Measurements from ENCODE around the gene TMPRSS4. TPM values are rescaled to one million over a fixed set of nuclear protein-coding genes. Genes with fewer than 3 reads are reported as not detected.

The TMPRSS4 gene
- total RNA-seq, 4 donors from 2014 or later: 0.56 to 4.6 (median 1.3) TPM

DNA sequence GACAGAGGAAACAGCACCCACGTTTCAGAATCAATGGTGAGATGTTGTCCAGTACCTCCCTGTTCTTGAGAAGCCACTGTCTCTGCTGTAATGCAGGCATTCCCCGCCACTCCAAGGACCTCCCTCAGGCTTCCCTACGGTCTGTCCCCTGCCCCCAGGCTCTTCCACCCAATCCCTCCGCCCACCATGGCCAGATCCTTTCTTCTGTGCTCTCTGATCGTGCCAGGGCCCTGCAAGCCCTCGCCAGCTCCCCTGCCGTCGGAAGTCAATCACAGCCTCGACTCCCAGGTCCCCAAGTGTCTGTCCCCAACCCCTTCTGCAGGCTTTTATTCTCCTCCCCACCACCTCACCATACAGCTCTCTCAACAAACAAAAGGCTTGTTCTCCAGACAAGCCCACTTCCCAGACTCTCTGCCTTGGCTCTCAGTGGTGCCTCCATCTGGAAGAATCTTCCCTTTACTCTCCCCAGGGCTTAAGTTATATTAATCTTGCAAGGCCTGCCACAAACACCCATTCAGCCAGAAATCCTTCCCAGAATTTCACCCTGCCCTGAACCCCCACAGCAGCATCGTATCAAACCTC is 62.1 kb downstream of the TMPRSS4 start:
- WGBS, 2 donors: 68 to 69% methylated on average over 10 of the region's 10 CpGs
- intact Hi-C loops (cut with DNase I; ENCODE audit: low total_unique reads): no loop called here
- DNase-seq (ENCODE audit: low spot score in 2 of 2): no peak
- H3K4me3 ChIP-seq (ENCODE audit: low read depth, poor library complexity, severe bottlenecking): no peak overlapping the region
- TF ChIP-seq POLR2A (IDR thresholded peaks at IDR 0.05): no peak
- TF ChIP-seq, protein P1, sequence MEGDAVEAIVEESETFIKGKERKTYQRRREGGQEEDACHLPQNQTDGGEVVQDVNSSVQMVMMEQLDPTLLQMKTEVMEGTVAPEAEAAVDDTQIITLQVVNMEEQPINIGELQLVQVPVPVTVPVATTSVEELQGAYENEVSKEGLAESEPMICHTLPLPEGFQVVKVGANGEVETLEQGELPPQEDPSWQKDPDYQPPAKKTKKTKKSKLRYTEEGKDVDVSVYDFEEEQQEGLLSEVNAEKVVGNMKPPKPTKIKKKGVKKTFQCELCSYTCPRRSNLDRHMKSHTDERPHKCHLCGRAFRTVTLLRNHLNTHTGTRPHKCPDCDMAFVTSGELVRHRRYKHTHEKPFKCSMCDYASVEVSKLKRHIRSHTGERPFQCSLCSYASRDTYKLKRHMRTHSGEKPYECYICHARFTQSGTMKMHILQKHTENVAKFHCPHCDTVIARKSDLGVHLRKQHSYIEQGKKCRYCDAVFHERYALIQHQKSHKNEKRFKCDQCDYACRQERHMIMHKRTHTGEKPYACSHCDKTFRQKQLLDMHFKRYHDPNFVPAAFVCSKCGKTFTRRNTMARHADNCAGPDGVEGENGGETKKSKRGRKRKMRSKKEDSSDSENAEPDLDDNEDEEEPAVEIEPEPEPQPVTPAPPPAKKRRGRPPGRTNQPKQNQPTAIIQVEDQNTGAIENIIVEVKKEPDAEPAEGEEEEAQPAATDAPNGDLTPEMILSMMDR (IDR thresholded peaks at IDR 0.05): no peak

DNA sequence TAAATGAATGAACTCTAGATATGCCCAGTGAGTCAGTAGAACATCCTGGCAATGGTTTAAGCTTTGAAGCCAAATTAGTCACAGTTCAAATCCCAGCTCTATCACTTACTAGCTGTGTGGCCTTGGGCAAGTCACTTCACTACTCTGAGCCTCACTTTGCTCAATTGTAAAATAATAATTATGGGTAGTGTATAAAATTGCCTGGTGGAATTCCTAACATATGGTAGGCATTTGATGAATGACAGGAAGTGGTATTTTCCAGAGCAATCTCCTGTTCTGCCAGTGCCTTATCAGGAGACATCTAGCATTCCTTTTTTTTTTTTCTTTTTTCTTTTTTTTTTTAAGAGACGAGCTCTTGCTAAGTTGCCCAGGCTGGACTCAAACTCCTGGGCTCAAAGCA is 62.7 kb downstream of the TMPRSS4 start:
- WGBS, 2 donors: 20 to 33% methylated on average over 1 of the region's 1 CpG
- no peak for DNase-seq (ENCODE audit: low spot score in 2 of 2)
- intact Hi-C loops (cut with DNase I; ENCODE audit: low total_unique reads): no loop called here
- H3K4me3 ChIP-seq (ENCODE audit: low read depth, poor library complexity, severe bottlenecking): no peak overlapping the region
- no peak for TF ChIP-seq POLR2A (IDR thresholded peaks at IDR 0.05)
- TF ChIP-seq, protein P1 (IDR thresholded peaks at IDR 0.05): no peak

DNA sequence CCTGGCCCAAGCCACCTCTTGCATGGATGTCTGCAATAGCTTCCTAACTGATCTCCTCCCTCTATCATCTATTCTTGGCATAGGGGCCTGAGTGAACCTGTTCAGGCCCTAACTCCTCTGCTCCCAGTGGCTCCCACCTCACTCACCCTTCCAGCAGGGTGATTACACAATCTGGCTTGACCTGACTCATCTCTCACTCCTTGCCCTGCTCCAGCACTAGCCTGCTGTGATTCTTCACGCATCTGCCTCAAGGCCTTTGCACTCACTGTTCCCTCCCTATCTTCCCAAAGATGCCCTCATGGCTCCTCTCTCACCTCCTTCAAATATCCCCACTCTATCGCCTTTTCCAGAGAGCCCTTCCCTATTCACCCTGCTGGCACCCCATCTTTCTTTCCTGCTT is 65.2 kb downstream of the TMPRSS4 start:
- intact Hi-C loops (cut with DNase I; ENCODE audit: low total_unique reads): no loop called here
- no peak for DNase-seq (ENCODE audit: low spot score in 2 of 2)
- no peak overlapping the region for H3K4me3 ChIP-seq (ENCODE audit: low read depth, poor library complexity, severe bottlenecking)
- WGBS, 2 donors: 43 to 51% methylated on average over 2 of the region's 2 CpGs
- TF ChIP-seq, protein P1 (IDR thresholded peaks at IDR 0.05): no peak
- no peak for TF ChIP-seq POLR2A (IDR thresholded peaks at IDR 0.05)

DNA sequence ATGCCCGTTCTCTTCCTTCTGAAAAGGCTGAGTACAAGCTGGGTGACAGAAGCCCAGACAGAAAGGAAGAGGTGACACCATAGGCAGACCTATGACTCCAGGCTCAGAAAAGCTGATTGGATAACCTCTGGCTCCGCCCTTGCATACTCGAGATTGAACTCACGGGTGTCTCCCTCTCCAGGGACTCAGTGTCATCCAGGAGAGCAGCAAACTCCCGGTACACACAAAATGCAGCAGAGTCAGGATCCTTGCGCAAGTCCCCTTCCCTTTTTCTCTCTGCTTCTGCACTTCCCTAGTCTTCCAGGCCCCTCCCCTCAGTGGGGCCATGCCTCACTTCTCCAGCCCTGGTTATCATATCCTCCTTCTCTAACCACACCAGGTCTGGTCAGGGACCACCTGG is 65.9 kb downstream of the TMPRSS4 start:
- no peak overlapping the region for H3K4me3 ChIP-seq (ENCODE audit: low read depth, poor library complexity, severe bottlenecking)
- intact Hi-C loops (cut with DNase I; ENCODE audit: low total_unique reads): no loop called here
- peak in 1 of 2 donors; percentile 32 for DNase-seq (ENCODE audit: low spot score in 2 of 2)
- WGBS, 2 donors: 46 to 52% methylated on average over 6 of the region's 6 CpGs
- TF ChIP-seq, protein P1 (IDR thresholded peaks at IDR 0.05): no peak

DNA sequence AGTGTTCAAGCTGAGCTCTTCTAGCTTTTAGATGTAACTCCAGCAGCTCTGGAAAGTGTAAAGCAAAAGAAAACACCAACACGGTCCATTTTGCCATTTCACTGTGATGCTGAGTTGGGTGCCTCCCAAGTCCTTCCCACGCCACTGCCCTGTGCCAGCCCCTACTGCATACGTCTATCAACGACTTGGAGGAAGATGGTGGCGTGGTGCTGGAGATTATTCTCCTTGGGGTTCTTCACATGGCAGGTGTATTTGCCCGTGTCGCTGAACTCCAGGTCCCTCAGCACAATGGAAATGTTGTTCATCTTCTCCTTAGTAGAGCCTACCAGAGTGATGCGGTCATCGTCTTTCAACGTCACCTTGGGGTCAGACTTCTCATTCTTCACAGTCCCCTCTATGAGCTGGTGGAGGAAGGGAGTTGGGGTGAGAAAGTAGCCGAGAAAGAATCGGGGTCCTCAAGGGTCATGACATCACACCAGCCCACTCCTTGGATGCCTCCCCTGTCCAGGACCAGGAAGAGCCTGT is 66.8 kb downstream of the TMPRSS4 start:
- WGBS, 2 donors: 84 to 85% methylated on average over 12 of the region's 12 CpGs
- no peak for DNase-seq (ENCODE audit: low spot score in 2 of 2)
- no peak for TF ChIP-seq POLR2A (IDR thresholded peaks at IDR 0.05)
- TF ChIP-seq, protein P1 (IDR thresholded peaks at IDR 0.05): no peak
- no peak overlapping the region for H3K4me3 ChIP-seq (ENCODE audit: low read depth, poor library complexity, severe bottlenecking)
- intact Hi-C loops (cut with DNase I; ENCODE audit: low total_unique reads): no loop called here
